Endothelial cell of umbilical vein (primary cell): ENCODE measurements around the gene NR5A1. TPM values are rescaled to one million over a fixed set of nuclear protein-coding genes. Genes with fewer than 3 reads are reported as not detected.

Source experiments
- BruUV-seq: library from RNA; stranded (reverse); fragments of 400-500 nt; replicated peaks from 2 replicates; lab custom pipeline; 2021; lab: Mats Ljungman, UMichigan
- CTCF ChIA-PET: fragments of 300-600, 350-600 bp; sonication (Branson Sonifier 250); formaldehyde crosslinking; loops from one replicate; lab custom pipeline; 2021; ENCODE audit warnings: antibody characterized with exemption, inconsistent platforms; lab: Charles Lee
- POLR2A ChIA-PET: fragments of 300-600, 350-600 bp; sonication (Branson Sonifier 250); formaldehyde crosslinking; loops from one replicate; lab custom pipeline; 2021; ENCODE audit warnings: antibody characterized with exemption, inconsistent platforms; lab: Charles Lee
- DNase-seq: peaks from one replicate; pipeline ENCODE4 v3.0.0-alpha.2; 2011; ENCODE audit warnings: low read depth, low spot score
- FAIRE-seq: peaks from 2 replicates; lab custom pipeline; 2011; peaks lifted over from hg19 to GRCh38; lab: Jason Lieb, UNC
- H2AFZ ChIP-seq: 2 replicates; pipeline ENCODE4 v1.6.0; 2012; ENCODE audit warnings: low read depth, low read length, control low read depth, inconsistent platforms
- H3K27ac ChIP-seq: 2 replicates; pipeline ENCODE4 v1.5.1; 2011; ENCODE audit warnings: low read depth, mild to moderate bottlenecking, control low read depth, low read length, moderate library complexity; ENCODE audit not compliant: insufficient read depth
- H3K27me3 ChIP-seq, 2 experiments: 2 replicates each; pipeline versions ENCODE4 v1.6.0 to v1.6.1; 2011; ENCODE audit warnings: low read length in 2 of 2, mixed read lengths in 1 of 2; ENCODE audit not compliant: control insufficient read depth in 2 of 2, insufficient read depth in 2 of 2
- H3K36me3 ChIP-seq, 2 experiments: 2 replicates in 1 of 2; 3 replicates in 1 of 2; pipeline ENCODE4 v1.5.1; 2011; ENCODE audit warnings: low read length in 2 of 2, mild to moderate bottlenecking in 1 of 2, moderate library complexity in 1 of 2; ENCODE audit not compliant: control insufficient read depth in 2 of 2, insufficient read depth in 2 of 2; ENCODE audit errors: extremely low read depth in 1 of 2
- H3K4me1 ChIP-seq: 3 replicates; pipeline ENCODE4 v1.5.1; 2011; ENCODE audit warnings: mild to moderate bottlenecking, low read length; ENCODE audit not compliant: control insufficient read depth, insufficient read depth; ENCODE audit errors: extremely low read depth
- H3K4me2 ChIP-seq: 2 replicates; pipeline ENCODE4 v1.6.1; 2011; ENCODE audit warnings: low read length, control low read depth, mixed read lengths; ENCODE audit not compliant: insufficient read depth
- H3K4me3 ChIP-seq, 3 experiments: fragments of 200-600 bp in 1 of 3; sonication (generic), shearing (Covaris generic) in 1 of 3; replicated peaks in 1 of 3; 2 replicates each; pipeline ENCODE4 v1.5.1; 2011 to 2016; ENCODE audit warnings: control low read depth in 3 of 3, low read length in 3 of 3, mild to moderate bottlenecking in 2 of 3, inconsistent platforms in 1 of 3, low read depth in 1 of 3, moderate library complexity in 1 of 3; ENCODE audit not compliant: insufficient read depth in 1 of 3
- H3K79me2 ChIP-seq: 2 replicates; pipeline ENCODE4 v1.6.0; 2012; ENCODE audit warnings: low read length, inconsistent platforms; ENCODE audit not compliant: control insufficient read depth, insufficient read depth
- H3K9ac ChIP-seq: replicated peaks from 2 replicates; pipeline ENCODE3; 2011; ENCODE audit warnings: low read length, control low read depth; ENCODE audit not compliant: insufficient read depth; ENCODE audit errors: extremely low read depth
- H3K9me1 ChIP-seq: replicated peaks from 3 replicates; pipeline ENCODE4 v1.6.0; 2011; ENCODE audit warnings: mild to moderate bottlenecking, low read length; ENCODE audit not compliant: control insufficient read depth, insufficient read depth; ENCODE audit errors: extremely low read depth
- H3K9me3 ChIP-seq: replicated peaks from 2 replicates; pipeline ENCODE4 v1.5.1; 2012; ENCODE audit warnings: low read length, inconsistent platforms; ENCODE audit not compliant: control insufficient read depth, insufficient read depth
- H4K20me1 ChIP-seq: replicated peaks from 2 replicates; pipeline ENCODE3; 2011; ENCODE audit warnings: mild to moderate bottlenecking, low read length; ENCODE audit not compliant: control insufficient read depth, insufficient read depth; ENCODE audit errors: extremely low read depth
- GATA2 ChIP-seq: IDR thresholded peaks from 2 replicates; pipeline ENCODE4 v1.7.0; 2011; ENCODE audit warnings: low read depth, mild to moderate bottlenecking, moderate library complexity, mixed read lengths, low read length; ENCODE audit not compliant: insufficient read length, insufficient read depth
- dilution Hi-C: fragments of 300-500 bp; cut with MboI; formaldehyde crosslinking; loops from one replicate; pipeline ENCODE4 v1.15.0; 2019; ENCODE audit warnings: low sequenced_read_pairs; ENCODE audit not compliant: extremely low pct_ligation_motif_present
- intact Hi-C: fragments of 100-400 bp; cut with micrococcal nuclease; formaldehyde crosslinking; loops from one replicate; pipeline ENCODE4 v1.10.0; 2022
- polyA plus RNA-seq, 4 experiments: library from polyadenylated mRNA; depleted of rRNA in 3 of 4; stranded (reverse) in 3 of 4; unstranded in 1 of 4; fragments of >200 nt; gene quantifications; 2 replicates each; pipeline versions ENCODE4 v1.2.1 to v1.2.3, GENCODE V29; 2011 to 2012; ENCODE audit warnings: missing spikeins in 1 of 4
- total RNA-seq: library from RNA; stranded (reverse); gene quantifications from 2 replicates; pipeline ENCODE4 v1.2.3, GENCODE V29; 2021
- TF ChIP-seq, protein P1 (sequence below), 2 donors: IDR thresholded peaks; 1 replicate in 1 of 2; 2 replicates in 1 of 2; pipeline ENCODE4 v1.5.1; 2011; ENCODE audit warnings: low read length in 2 of 2, mild to moderate bottlenecking in 2 of 2, moderate library complexity in 2 of 2, control low read depth in 1 of 2, inconsistent platforms in 1 of 2, low read depth in 1 of 2; ENCODE audit not compliant: insufficient read depth in 1 of 2; ENCODE audit errors: extremely low read depth in 1 of 2

The NR5A1 gene
- total and polyA plus RNA-seq, 2 donors (not counting 3 experiments of a cell fraction or from before 2014, with no cell fraction given): not detected

GRCh38 chr9:124522121-124523098, 15.2 kb upstream of the NR5A1 start:
- no peak for DNase-seq
- intact Hi-C loops: no loop called here

More at GRCh38 chr9:124522121-124523098, 15.2 kb upstream of the NR5A1 start:
- dilution Hi-C loops: no loop called here
- FAIRE-seq: no peak
- Histone ChIP-seq H3K4me2 (no peak overlapping the region), H3K27ac (no peak overlapping the region), H2AFZ (no peak overlapping the region), H3K4me3 (no peak overlapping the region), H4K20me1 (no peaks in the 10 kb centered on the region), H3K36me3 (no peaks in the 10 kb centered on the region), H3K79me2 (no peaks in the 10 kb centered on the region), H3K27me3 (peaks cover 2% of the 10 kb centered on the region in 2 experiments), H3K9ac (no peak overlapping the region), H3K4me1 (no peaks in the 10 kb centered on the region), H3K9me3 (no peaks in the 10 kb centered on the region), H3K9me1 (no peaks in the 10 kb centered on the region)
- CTCF ChIA-PET: interaction anchor here (1.3 to 2.2 kb wide), 2 partner anchors 14 to 16 kb away, joined by 4 to 22 read pairs; no protein-coding TSS in a partner anchor
- POLR2A ChIA-PET: no interaction called here
- TF ChIP-seq GATA2: no peak
- TF ChIP-seq, protein P1, sequence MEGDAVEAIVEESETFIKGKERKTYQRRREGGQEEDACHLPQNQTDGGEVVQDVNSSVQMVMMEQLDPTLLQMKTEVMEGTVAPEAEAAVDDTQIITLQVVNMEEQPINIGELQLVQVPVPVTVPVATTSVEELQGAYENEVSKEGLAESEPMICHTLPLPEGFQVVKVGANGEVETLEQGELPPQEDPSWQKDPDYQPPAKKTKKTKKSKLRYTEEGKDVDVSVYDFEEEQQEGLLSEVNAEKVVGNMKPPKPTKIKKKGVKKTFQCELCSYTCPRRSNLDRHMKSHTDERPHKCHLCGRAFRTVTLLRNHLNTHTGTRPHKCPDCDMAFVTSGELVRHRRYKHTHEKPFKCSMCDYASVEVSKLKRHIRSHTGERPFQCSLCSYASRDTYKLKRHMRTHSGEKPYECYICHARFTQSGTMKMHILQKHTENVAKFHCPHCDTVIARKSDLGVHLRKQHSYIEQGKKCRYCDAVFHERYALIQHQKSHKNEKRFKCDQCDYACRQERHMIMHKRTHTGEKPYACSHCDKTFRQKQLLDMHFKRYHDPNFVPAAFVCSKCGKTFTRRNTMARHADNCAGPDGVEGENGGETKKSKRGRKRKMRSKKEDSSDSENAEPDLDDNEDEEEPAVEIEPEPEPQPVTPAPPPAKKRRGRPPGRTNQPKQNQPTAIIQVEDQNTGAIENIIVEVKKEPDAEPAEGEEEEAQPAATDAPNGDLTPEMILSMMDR (IDR thresholded peaks at IDR 0.05; ENCODE audit: extremely low read depth in 1 of 2, insufficient read depth in 1 of 2, low read depth in 1 of 2, low read length in 2 of 2): no peak
- no TSS peak for BruUV-seq
